A673 (cell line): ENCODE data around the gene TENM4. TPM values are rescaled to one million over a fixed set of nuclear protein-coding genes. Genes with fewer than 3 reads are reported as not detected.

Experiments
- BruUV-seq: library from RNA; stranded (reverse); fragments of 400-500 nt; replicated peaks from 2 replicates; lab custom pipeline; 2021; lab: Mats Ljungman, UMichigan
- CTCF ChIA-PET: fragments of 300-600 bp; sonication (Branson Sonifier 250); formaldehyde crosslinking; loops from one replicate; lab custom pipeline; 2022; ENCODE audit warnings: antibody characterized with exemption; lab: Charles Lee
- POLR2A ChIA-PET: fragments of 300-600 bp; sonication (Branson Sonifier 250); formaldehyde crosslinking; loops from one replicate; lab custom pipeline; 2022; ENCODE audit warnings: antibody characterized with exemption; ENCODE audit not compliant: low non-redundant PET; lab: Charles Lee
- DNase-seq: peaks from one replicate; pipeline ENCODE4 v3.0.0-alpha.2; 2015; ENCODE audit warnings: low spot score
- H3K27ac ChIP-seq: fragments of 200-600 bp; sonication (generic); 2 replicates; pipeline ENCODE4 v1.5.1; 2016; ENCODE audit warnings: mixed run types, low read depth, mild to moderate bottlenecking, mixed read lengths, antibody characterized with exemption, low read length; ENCODE audit not compliant: poor library complexity, severe bottlenecking
- H3K27me3 ChIP-seq: fragments of 200-600 bp; sonication (generic); replicated peaks from 2 replicates; pipeline ENCODE4 v1.6.1; 2017; ENCODE audit warnings: mixed run types, low read depth, mild to moderate bottlenecking, mixed read lengths, antibody characterized with exemption, low read length; ENCODE audit not compliant: insufficient read depth, poor library complexity
- H3K36me3 ChIP-seq: fragments of 200-600 bp; sonication (generic); 2 replicates; pipeline ENCODE4 v1.6.1; 2016; ENCODE audit warnings: mixed run types, mild to moderate bottlenecking, mixed read lengths, antibody characterized with exemption, low read length; ENCODE audit not compliant: insufficient read depth, poor library complexity, severe bottlenecking
- H3K4me1 ChIP-seq: fragments of 200-600 bp; sonication (generic); 2 replicates; pipeline ENCODE4 v1.6.1; 2017; ENCODE audit warnings: mixed run types, mild to moderate bottlenecking, mixed read lengths, antibody characterized with exemption, low read length; ENCODE audit not compliant: insufficient read depth, poor library complexity, severe bottlenecking
- H3K4me3 ChIP-seq: fragments of 200-600 bp; sonication (generic); 2 replicates; pipeline ENCODE4 v1.5.1; 2016; ENCODE audit warnings: low read depth, mixed run types, mild to moderate bottlenecking, mixed read lengths, low read length; ENCODE audit not compliant: poor library complexity, severe bottlenecking
- H3K9me3 ChIP-seq: fragments of 200-600 bp; sonication (generic); 2 replicates; pipeline ENCODE4 v1.6.1; 2016; ENCODE audit warnings: mixed run types, low read depth, mild to moderate bottlenecking, mixed read lengths, antibody characterized with exemption, low read length; ENCODE audit not compliant: poor library complexity, severe bottlenecking
- CTCF ChIP-seq: fragments of 300-800, 200-600 bp; sonication (generic); conservative IDR thresholded peaks from 2 replicates; pipeline ENCODE4 v1.5.1; 2017; ENCODE audit warnings: low read depth, mild to moderate bottlenecking, antibody characterized with exemption, low read length, moderate library complexity, mixed read lengths
- EZH2 ChIP-seq: fragments of 200-600 bp; sonication (generic); IDR thresholded peaks from 2 replicates; pipeline ENCODE4 v1.6.1; 2017; ENCODE audit warnings: borderline replicate concordance, low read depth, mild to moderate bottlenecking, mixed read lengths, antibody characterized with exemption, low read length; ENCODE audit not compliant: poor library complexity, severe bottlenecking
- intact Hi-C: fragments of 100-400 bp; cut with micrococcal nuclease; formaldehyde crosslinking; loops from one replicate; pipeline ENCODE4 v1.10.0; 2022; ENCODE audit not compliant: unreplicated experiment
- total RNA-seq: library from RNA; stranded (reverse); gene quantifications from 2 replicates; pipeline ENCODE4 v1.2.3, GENCODE V29; 2021

Gene TENM4
- total RNA-seq, 1 experiment from 2014 or later = 0.11 TPM

GRCh38 chr11:78708388-78708787 is 732.4 kb downstream of the TENM4 start:
- intact Hi-C loops = no loop called here
- BruUV-seq = no TSS peak
- Histone ChIP-seq H3K36me3 (no peaks in the 10 kb centered on the region), H3K27me3 (no peaks in the 10 kb centered on the region), H3K4me1 (no peaks in the 10 kb centered on the region), H3K9me3 (no peaks in the 10 kb centered on the region), H3K4me3 (no peak overlapping the region), H3K27ac (no peak overlapping the region)
- ChIA-PET POLR2A (no interaction called here), CTCF (no interaction called here)
- TF ChIP-seq CTCF = no peak
- TF ChIP-seq EZH2 = no peak
- no peak for DNase-seq

- no peak overlapping the region for H3K4me3 ChIP-seq
- intact Hi-C loops = no loop called here
- H3K4me1 ChIP-seq = no peaks in the 10 kb centered on the region
- TF ChIP-seq CTCF (no peak), EZH2 (no peak)
- no peaks in the 10 kb centered on the region for H3K36me3 ChIP-seq
- no peaks in the 10 kb centered on the region for H3K9me3 ChIP-seq
- no peak for DNase-seq
- H3K27ac ChIP-seq = no peak overlapping the region
- no peaks in the 10 kb centered on the region for H3K27me3 ChIP-seq
- CTCF ChIA-PET = interaction anchor here (1.4 kb wide), 1 partner anchor 9 kb away, joined by 3 read pairs; no protein-coding TSS in a partner anchor
- POLR2A ChIA-PET = no interaction called here
- no TSS peak for BruUV-seq
Measured at GRCh38 chr11:78706551-78706950, 734.3 kb downstream of the TENM4 start.

GRCh38 chr11:78704811-78705210 is 736.0 kb downstream of the TENM4 start:
- H3K9me3 ChIP-seq = no peaks in the 10 kb centered on the region
- H3K36me3 ChIP-seq = no peaks in the 10 kb centered on the region
- CTCF ChIA-PET = no interaction called here
- BruUV-seq = no TSS peak
- no peak overlapping the region for H3K4me3 ChIP-seq
- DNase-seq = no peak
- H3K27me3 ChIP-seq = peaks cover 11% of the 10 kb centered on the region
- H3K4me1 ChIP-seq = no peaks in the 10 kb centered on the region
- POLR2A ChIA-PET = no interaction called here
- TF ChIP-seq CTCF = no peak
- TF ChIP-seq EZH2 = no peak
- no peak overlapping the region for H3K27ac ChIP-seq
- intact Hi-C loops = no loop called here
